Endothelial cell of umbilical vein (primary cell): ENCODE data around the gene ZBTB20. TPM values are rescaled to one million over a fixed set of nuclear protein-coding genes. Genes with fewer than 3 reads are reported as not detected.

Experiments
- BruUV-seq: library from RNA; stranded (reverse); fragments of 400-500 nt; replicated peaks from 2 replicates; lab custom pipeline; 2021; lab: Mats Ljungman, UMichigan
- CTCF ChIA-PET: fragments of 300-600, 350-600 bp; sonication (Branson Sonifier 250); formaldehyde crosslinking; loops from one replicate; lab custom pipeline; 2021; ENCODE audit warnings: antibody characterized with exemption, inconsistent platforms; lab: Charles Lee
- POLR2A ChIA-PET: fragments of 300-600, 350-600 bp; sonication (Branson Sonifier 250); formaldehyde crosslinking; loops from one replicate; lab custom pipeline; 2021; ENCODE audit warnings: antibody characterized with exemption, inconsistent platforms; lab: Charles Lee
- DNase-seq: peaks from one replicate; pipeline ENCODE4 v3.0.0-alpha.2; 2011; ENCODE audit warnings: low read depth, low spot score
- FAIRE-seq: peaks from 2 replicates; lab custom pipeline; 2011; peaks lifted over from hg19 to GRCh38; lab: Jason Lieb, UNC
- H2AFZ ChIP-seq: 2 replicates; pipeline ENCODE4 v1.6.0; 2012; ENCODE audit warnings: low read depth, low read length, control low read depth, inconsistent platforms
- H3K27ac ChIP-seq: 2 replicates; pipeline ENCODE4 v1.5.1; 2011; ENCODE audit warnings: low read depth, mild to moderate bottlenecking, control low read depth, low read length, moderate library complexity; ENCODE audit not compliant: insufficient read depth
- H3K27me3 ChIP-seq, 2 experiments: 2 replicates each; pipeline versions ENCODE4 v1.6.0 to v1.6.1; 2011; ENCODE audit warnings: low read length in 2 of 2, mixed read lengths in 1 of 2; ENCODE audit not compliant: control insufficient read depth in 2 of 2, insufficient read depth in 2 of 2
- H3K36me3 ChIP-seq, 2 experiments: 2 replicates in 1 of 2; 3 replicates in 1 of 2; pipeline ENCODE4 v1.5.1; 2011; ENCODE audit warnings: low read length in 2 of 2, mild to moderate bottlenecking in 1 of 2, moderate library complexity in 1 of 2; ENCODE audit not compliant: control insufficient read depth in 2 of 2, insufficient read depth in 2 of 2; ENCODE audit errors: extremely low read depth in 1 of 2
- H3K4me1 ChIP-seq: 3 replicates; pipeline ENCODE4 v1.5.1; 2011; ENCODE audit warnings: mild to moderate bottlenecking, low read length; ENCODE audit not compliant: control insufficient read depth, insufficient read depth; ENCODE audit errors: extremely low read depth
- H3K4me2 ChIP-seq: 2 replicates; pipeline ENCODE4 v1.6.1; 2011; ENCODE audit warnings: low read length, control low read depth, mixed read lengths; ENCODE audit not compliant: insufficient read depth
- H3K4me3 ChIP-seq, 3 experiments: fragments of 200-600 bp in 1 of 3; sonication (generic), shearing (Covaris generic) in 1 of 3; replicated peaks in 1 of 3; 2 replicates each; pipeline ENCODE4 v1.5.1; 2011 to 2016; ENCODE audit warnings: control low read depth in 3 of 3, low read length in 3 of 3, mild to moderate bottlenecking in 2 of 3, inconsistent platforms in 1 of 3, low read depth in 1 of 3, moderate library complexity in 1 of 3; ENCODE audit not compliant: insufficient read depth in 1 of 3
- H3K79me2 ChIP-seq: 2 replicates; pipeline ENCODE4 v1.6.0; 2012; ENCODE audit warnings: low read length, inconsistent platforms; ENCODE audit not compliant: control insufficient read depth, insufficient read depth
- H3K9ac ChIP-seq: replicated peaks from 2 replicates; pipeline ENCODE3; 2011; ENCODE audit warnings: low read length, control low read depth; ENCODE audit not compliant: insufficient read depth; ENCODE audit errors: extremely low read depth
- H3K9me1 ChIP-seq: replicated peaks from 3 replicates; pipeline ENCODE4 v1.6.0; 2011; ENCODE audit warnings: mild to moderate bottlenecking, low read length; ENCODE audit not compliant: control insufficient read depth, insufficient read depth; ENCODE audit errors: extremely low read depth
- H3K9me3 ChIP-seq: replicated peaks from 2 replicates; pipeline ENCODE4 v1.5.1; 2012; ENCODE audit warnings: low read length, inconsistent platforms; ENCODE audit not compliant: control insufficient read depth, insufficient read depth
- H4K20me1 ChIP-seq: replicated peaks from 2 replicates; pipeline ENCODE3; 2011; ENCODE audit warnings: mild to moderate bottlenecking, low read length; ENCODE audit not compliant: control insufficient read depth, insufficient read depth; ENCODE audit errors: extremely low read depth
- EZH2 ChIP-seq: IDR thresholded peaks from 2 replicates; pipeline ENCODE4 v1.6.1; 2012; ENCODE audit warnings: borderline replicate concordance, low read depth, mild to moderate bottlenecking, moderate library complexity, low read length, inconsistent platforms; ENCODE audit not compliant: severe bottlenecking
- FOS ChIP-seq: IDR thresholded peaks from 2 replicates; pipeline ENCODE4 v1.6.1; 2011; ENCODE audit warnings: mild to moderate bottlenecking, low read length, moderate library complexity, borderline replicate concordance; ENCODE audit not compliant: insufficient read depth
- GATA2 ChIP-seq: IDR thresholded peaks from 2 replicates; pipeline ENCODE4 v1.7.0; 2011; ENCODE audit warnings: low read depth, mild to moderate bottlenecking, moderate library complexity, mixed read lengths, low read length; ENCODE audit not compliant: insufficient read length, insufficient read depth
- JUN ChIP-seq: IDR thresholded peaks from 2 replicates; pipeline ENCODE4 v1.6.1; 2011; ENCODE audit warnings: borderline replicate concordance, low read depth; ENCODE audit not compliant: insufficient read length, insufficient read depth
- MYC ChIP-seq: IDR thresholded peaks from one replicate; pipeline ENCODE4 v1.6.1; 2011; ENCODE audit warnings: mild to moderate bottlenecking, low read depth, low read length
- POLR2A ChIP-seq: IDR thresholded peaks from 2 replicates; pipeline ENCODE4 v1.6.1; 2012; ENCODE audit warnings: low read depth, mild to moderate bottlenecking, control low read depth, low read length
- POLR2AphosphoS5 ChIP-seq: IDR thresholded peaks from 2 replicates; pipeline ENCODE4 v1.6.1; 2012; ENCODE audit warnings: low read depth, mild to moderate bottlenecking, control low read depth, low read length, moderate library complexity; ENCODE audit not compliant: insufficient read depth
- dilution Hi-C: fragments of 300-500 bp; cut with MboI; formaldehyde crosslinking; loops from one replicate; pipeline ENCODE4 v1.15.0; 2019; ENCODE audit warnings: low sequenced_read_pairs; ENCODE audit not compliant: extremely low pct_ligation_motif_present
- intact Hi-C: fragments of 100-400 bp; cut with micrococcal nuclease; formaldehyde crosslinking; loops from one replicate; pipeline ENCODE4 v1.10.0; 2022
- polyA plus RNA-seq, 4 experiments: library from polyadenylated mRNA; depleted of rRNA in 3 of 4; stranded (reverse) in 3 of 4; unstranded in 1 of 4; fragments of >200 nt; gene quantifications; 2 replicates each; pipeline versions ENCODE4 v1.2.1 to v1.2.3, GENCODE V29; 2011 to 2012; ENCODE audit warnings: missing spikeins in 1 of 4
- total RNA-seq: library from RNA; stranded (reverse); gene quantifications from 2 replicates; pipeline ENCODE4 v1.2.3, GENCODE V29; 2021
- TF ChIP-seq, protein P1 (sequence below): IDR thresholded peaks from 2 replicates; pipeline ENCODE4 v1.6.1; 2011; ENCODE audit not compliant: insufficient read depth, insufficient read length
- TF ChIP-seq, protein P2 (sequence below), 2 donors: IDR thresholded peaks; 1 replicate in 1 of 2; 2 replicates in 1 of 2; pipeline ENCODE4 v1.5.1; 2011; ENCODE audit warnings: low read length in 2 of 2, mild to moderate bottlenecking in 2 of 2, moderate library complexity in 2 of 2, control low read depth in 1 of 2, inconsistent platforms in 1 of 2, low read depth in 1 of 2; ENCODE audit not compliant: insufficient read depth in 1 of 2; ENCODE audit errors: extremely low read depth in 1 of 2

ZBTB20 gene
- total and polyA plus RNA-seq, 2 donors (not counting 3 experiments of a cell fraction or from before 2014, with no cell fraction given): 2.1 to 20.5 TPM

- DNase-seq: no peak
- Histone ChIP-seq H4K20me1 (no peaks in the 10 kb centered on the region), H3K27ac (no peak overlapping the region), H3K9me3 (no peaks in the 10 kb centered on the region), H3K4me2 (no peak overlapping the region), H3K9me1 (no peaks in the 10 kb centered on the region), H3K36me3 (no peaks in the 10 kb centered on the region), H2AFZ (no peak overlapping the region), H3K4me3 (no peak overlapping the region), H3K9ac (no peak overlapping the region), H3K27me3 (no peaks in the 10 kb centered on the region), H3K79me2 (no peaks in the 10 kb centered on the region), H3K4me1 (no peaks in the 10 kb centered on the region)
- no TSS peak for BruUV-seq
- intact Hi-C loops: no loop called here
- ChIA-PET POLR2A (no interaction called here), CTCF (interaction anchor here (1.2 kb wide), 1 partner anchor 9 kb away, joined by 3 read pairs; no protein-coding TSS in a partner anchor)
- no peak for FAIRE-seq
- TF ChIP-seq FOS (no peak), GATA2 (no peak), POLR2A (no peak), JUN (no peak), POLR2AphosphoS5 (no peak), EZH2 (no peak), MYC (no peak)
- TF ChIP-seq, protein P1, sequence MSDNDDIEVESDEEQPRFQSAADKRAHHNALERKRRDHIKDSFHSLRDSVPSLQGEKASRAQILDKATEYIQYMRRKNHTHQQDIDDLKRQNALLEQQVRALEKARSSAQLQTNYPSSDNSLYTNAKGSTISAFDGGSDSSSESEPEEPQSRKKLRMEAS: no peak
- TF ChIP-seq, protein P2, sequence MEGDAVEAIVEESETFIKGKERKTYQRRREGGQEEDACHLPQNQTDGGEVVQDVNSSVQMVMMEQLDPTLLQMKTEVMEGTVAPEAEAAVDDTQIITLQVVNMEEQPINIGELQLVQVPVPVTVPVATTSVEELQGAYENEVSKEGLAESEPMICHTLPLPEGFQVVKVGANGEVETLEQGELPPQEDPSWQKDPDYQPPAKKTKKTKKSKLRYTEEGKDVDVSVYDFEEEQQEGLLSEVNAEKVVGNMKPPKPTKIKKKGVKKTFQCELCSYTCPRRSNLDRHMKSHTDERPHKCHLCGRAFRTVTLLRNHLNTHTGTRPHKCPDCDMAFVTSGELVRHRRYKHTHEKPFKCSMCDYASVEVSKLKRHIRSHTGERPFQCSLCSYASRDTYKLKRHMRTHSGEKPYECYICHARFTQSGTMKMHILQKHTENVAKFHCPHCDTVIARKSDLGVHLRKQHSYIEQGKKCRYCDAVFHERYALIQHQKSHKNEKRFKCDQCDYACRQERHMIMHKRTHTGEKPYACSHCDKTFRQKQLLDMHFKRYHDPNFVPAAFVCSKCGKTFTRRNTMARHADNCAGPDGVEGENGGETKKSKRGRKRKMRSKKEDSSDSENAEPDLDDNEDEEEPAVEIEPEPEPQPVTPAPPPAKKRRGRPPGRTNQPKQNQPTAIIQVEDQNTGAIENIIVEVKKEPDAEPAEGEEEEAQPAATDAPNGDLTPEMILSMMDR (IDR thresholded peaks at IDR 0.05; ENCODE audit: extremely low read depth in 1 of 2, insufficient read depth in 1 of 2, low read depth in 1 of 2, low read length in 2 of 2): no peak
- dilution Hi-C loops: no loop called here
These were observed 357.3 kb downstream of the ZBTB20 start for GRCh38 chr3:114789803-114790202.
